Liver (tissue), 9 donors: Measurements from ENCODE around the gene PRKN. TPM values are rescaled to one million over a fixed set of nuclear protein-coding genes. Genes with fewer than 3 reads are reported as not detected.

Experiments
- DNase-seq: peaks from one replicate; pipeline ENCODE4 v3.0.0-alpha.2; 2017; ENCODE audit warnings: low spot score
- H3K27ac ChIP-seq, 2 donors: one replicate each; pipeline ENCODE4 v1.7.0; 2013; ENCODE audit warnings: inconsistent platforms in 2 of 2, low read length in 2 of 2, control low read depth in 1 of 2, low read depth in 1 of 2, mild to moderate bottlenecking in 1 of 2
- H3K27me3 ChIP-seq, 4 donors: one replicate each; pipeline versions ENCODE4 v1.6.1 to v1.7.0; 2013; ENCODE audit warnings: low read length in 3 of 4, inconsistent platforms in 1 of 4, mild to moderate bottlenecking in 1 of 4, moderate library complexity in 1 of 4; ENCODE audit not compliant: control insufficient read depth in 4 of 4, insufficient read depth in 4 of 4
- H3K36me3 ChIP-seq, 4 donors: one replicate each; pipeline versions ENCODE4 v1.6.1 to v1.7.0; 2013; ENCODE audit warnings: low read length in 3 of 4, mild to moderate bottlenecking in 3 of 4, low read depth in 1 of 4, moderate library complexity in 1 of 4; ENCODE audit not compliant: control insufficient read depth in 4 of 4, insufficient read depth in 3 of 4
- H3K4me1 ChIP-seq, 4 donors: one replicate each; pipeline versions ENCODE4 v1.6.1 to v1.7.0; 2013; ENCODE audit warnings: low read length in 3 of 4, mild to moderate bottlenecking in 3 of 4, moderate library complexity in 1 of 4; ENCODE audit not compliant: control insufficient read depth in 4 of 4, insufficient read depth in 4 of 4
- H3K4me3 ChIP-seq, 3 donors: one replicate each; pipeline versions ENCODE4 v1.6.1 to v1.7.0; 2013; ENCODE audit warnings: low read length in 3 of 3, control low read depth in 1 of 3, low read depth in 1 of 3, mild to moderate bottlenecking in 1 of 3
- H3K9ac ChIP-seq, 2 donors: one replicate each; pipeline ENCODE4 v1.7.0; 2013; ENCODE audit warnings: low read length in 2 of 2, mild to moderate bottlenecking in 2 of 2, moderate library complexity in 2 of 2, control low read depth in 1 of 2, low read depth in 1 of 2
- H3K9me3 ChIP-seq, 4 donors: one replicate each; pipeline versions ENCODE4 v1.6.1 to v1.7.0; 2013; ENCODE audit warnings: low read length in 3 of 4; ENCODE audit not compliant: control insufficient read depth in 4 of 4
- GABPA ChIP-seq, 2 donors: IDR thresholded peaks in 1 of 2; conservative IDR thresholded peaks in 1 of 2; 2 replicates each; pipeline ENCODE4 v1.6.1; 2016; ENCODE audit warnings: antibody characterized with exemption in 2 of 2, mild to moderate bottlenecking in 1 of 2, moderate library complexity in 1 of 2
- HNF4G ChIP-seq: IDR thresholded peaks from 2 replicates; pipeline ENCODE4 v1.6.1; 2016; ENCODE audit warnings: antibody characterized with exemption
- JUND ChIP-seq, 2 donors: IDR thresholded peaks; 2 replicates each; pipeline ENCODE4 v1.6.1; 2016; ENCODE audit warnings: antibody characterized with exemption in 2 of 2
- MAX ChIP-seq: IDR thresholded peaks from 2 replicates; pipeline ENCODE4 v1.6.1; 2016; ENCODE audit warnings: antibody characterized with exemption
- NR2F2 ChIP-seq: IDR thresholded peaks from 2 replicates; pipeline ENCODE4 v1.6.1; 2016; ENCODE audit warnings: antibody characterized with exemption
- SP1 ChIP-seq: IDR thresholded peaks from 2 replicates; pipeline ENCODE4 v1.6.1; 2018; ENCODE audit warnings: antibody characterized with exemption, mild to moderate bottlenecking
- TAF1 ChIP-seq: conservative IDR thresholded peaks from 2 replicates; pipeline ENCODE4 v1.6.1; 2016; ENCODE audit warnings: antibody characterized with exemption, mild to moderate bottlenecking
- WGBS: extraction: QIAGEN DNeasy Blood & Tissue Kit; methylation state at CpG from one replicate; pipeline ENCODE4 v1.1.7; 2013; 5-methylcytosine and 5-hydroxymethylcytosine counted together
- polyA plus RNA-seq, 2 donors: library from polyadenylated mRNA; stranded (reverse) in 1 of 2; unstranded in 1 of 2; fragments of 200-250 nt in 1 of 2; fragments of >200 nt in 1 of 2; fragmentation: Nextera tagmentation in 1 of 2; extraction: Ambion mirVana in 1 of 2; gene quantifications; one replicate each; pipeline versions ENCODE4 v1.2.1 to v1.2.3, GENCODE V29; 2013 to 2015
- total RNA-seq, 2 donors: library from RNA; depleted of rRNA; stranded (reverse); fragments of >200 nt; gene quantifications; one replicate each; pipeline ENCODE4 v1.2.3, GENCODE V29; 2014
- TF ChIP-seq, protein P1 (sequence below): IDR thresholded peaks from 2 replicates; pipeline ENCODE4 v1.6.1; 2016; ENCODE audit warnings: antibody characterized with exemption
- TF ChIP-seq, protein P2 (sequence below): IDR thresholded peaks from 2 replicates; pipeline ENCODE4 v1.6.1; 2016; ENCODE audit warnings: antibody characterized with exemption
- TF ChIP-seq, protein P3 (sequence below): IDR thresholded peaks from 2 replicates; pipeline ENCODE4 v1.6.1; 2016; ENCODE audit warnings: antibody characterized with exemption, mild to moderate bottlenecking
- donor health status: healthy.
- donor health status: healthy.
- donor health status: healthy.
- donor health status: healthy.
- donor health status: healthy.

The PRKN gene
- total and polyA plus RNA-seq, 4 donors: 0.47 to 4.1 (median 3.2) TPM

DNA sequence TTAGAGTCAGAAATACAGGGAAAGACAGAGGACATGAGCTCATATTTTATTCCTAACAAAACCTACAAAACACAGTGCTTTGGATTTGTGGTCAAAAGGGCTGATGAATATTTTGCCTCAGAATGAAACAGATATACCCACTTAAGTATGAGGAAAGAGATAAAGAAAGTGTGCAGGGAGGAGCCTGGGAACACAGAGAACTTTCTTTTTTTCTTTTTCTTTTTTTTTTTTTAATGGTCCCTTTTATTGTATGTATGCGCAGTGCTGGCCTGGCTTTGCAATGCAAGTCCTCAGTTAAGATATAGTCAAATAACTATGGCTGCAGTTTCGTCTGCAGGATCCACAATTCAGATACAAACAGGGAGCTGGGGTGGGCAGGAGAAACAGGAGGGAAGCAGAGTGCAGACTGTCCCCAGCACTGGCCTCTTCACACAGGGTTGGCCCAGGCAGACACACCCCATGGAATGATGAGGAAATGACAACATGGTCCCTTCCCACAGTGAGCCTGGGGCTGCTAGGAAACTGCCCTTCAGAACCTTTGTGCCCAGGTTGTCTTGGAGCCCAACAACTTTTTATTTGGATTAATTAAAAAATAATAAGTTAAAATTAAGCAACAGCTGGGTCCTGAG is 823.9 kb downstream of the PRKN start:
- whole genome bisulfite sequencing: 67% methylated on average over 2 of the region's 2 CpGs
- no peaks in the 10 kb centered on the region for H3K36me3 ChIP-seq
- no peak for DNase-seq

DNA sequence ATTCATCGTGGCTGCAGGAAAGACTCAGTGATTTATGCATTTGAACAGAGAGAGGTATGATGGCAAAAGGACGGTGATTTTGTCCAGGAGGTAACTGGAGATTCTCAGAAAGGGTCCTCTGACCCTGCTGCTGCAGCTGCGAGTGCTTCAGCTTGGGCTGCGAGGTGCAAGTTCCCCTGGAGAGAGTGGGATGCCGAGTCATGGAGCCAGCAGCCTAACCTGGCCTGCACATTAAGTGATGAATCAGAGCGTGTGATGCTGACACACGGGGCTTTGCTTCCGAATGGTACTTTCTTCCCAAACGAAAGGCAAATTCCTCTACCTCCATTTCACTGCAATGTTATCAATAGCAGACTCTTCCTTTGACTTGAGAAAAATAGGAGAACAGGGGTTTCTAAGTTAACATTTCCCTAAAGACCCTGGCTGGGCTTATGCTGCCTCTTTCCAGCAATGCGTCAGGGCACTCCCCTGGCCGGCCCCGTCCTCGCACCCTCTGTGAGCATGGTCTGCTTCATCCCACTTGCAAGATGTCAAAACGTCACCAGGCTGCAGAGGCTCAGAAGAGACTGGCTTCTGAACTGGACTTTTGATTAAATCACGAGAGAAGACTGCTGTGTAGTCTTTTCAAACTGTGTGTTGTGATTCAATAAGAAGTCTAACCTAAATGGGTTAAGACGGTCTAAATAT is 825.7 kb downstream of the PRKN start:
- H3K9ac ChIP-seq: no peak overlapping the region
- no peak for DNase-seq
- WGBS: 80% methylated on average over 16 of the region's 16 CpGs

More for the DNA sequence above, 823.9 kb downstream of the PRKN start:
- H3K4me1 ChIP-seq: no peaks in the 10 kb centered on the region
- H3K27me3 ChIP-seq: no peaks in the 10 kb centered on the region
- no peak overlapping the region for H3K9ac ChIP-seq
- H3K27ac ChIP-seq: no peak overlapping the region
- no peak for TF ChIP-seq HNF4G
- TF ChIP-seq MAX: no peak
- no peak for TF ChIP-seq JUND (IDR thresholded peaks at IDR 0.05)
- TF ChIP-seq, protein P1, sequence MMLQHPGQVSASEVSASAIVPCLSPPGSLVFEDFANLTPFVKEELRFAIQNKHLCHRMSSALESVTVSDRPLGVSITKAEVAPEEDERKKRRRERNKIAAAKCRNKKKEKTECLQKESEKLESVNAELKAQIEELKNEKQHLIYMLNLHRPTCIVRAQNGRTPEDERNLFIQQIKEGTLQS: no peak
- TF ChIP-seq, protein P2, sequence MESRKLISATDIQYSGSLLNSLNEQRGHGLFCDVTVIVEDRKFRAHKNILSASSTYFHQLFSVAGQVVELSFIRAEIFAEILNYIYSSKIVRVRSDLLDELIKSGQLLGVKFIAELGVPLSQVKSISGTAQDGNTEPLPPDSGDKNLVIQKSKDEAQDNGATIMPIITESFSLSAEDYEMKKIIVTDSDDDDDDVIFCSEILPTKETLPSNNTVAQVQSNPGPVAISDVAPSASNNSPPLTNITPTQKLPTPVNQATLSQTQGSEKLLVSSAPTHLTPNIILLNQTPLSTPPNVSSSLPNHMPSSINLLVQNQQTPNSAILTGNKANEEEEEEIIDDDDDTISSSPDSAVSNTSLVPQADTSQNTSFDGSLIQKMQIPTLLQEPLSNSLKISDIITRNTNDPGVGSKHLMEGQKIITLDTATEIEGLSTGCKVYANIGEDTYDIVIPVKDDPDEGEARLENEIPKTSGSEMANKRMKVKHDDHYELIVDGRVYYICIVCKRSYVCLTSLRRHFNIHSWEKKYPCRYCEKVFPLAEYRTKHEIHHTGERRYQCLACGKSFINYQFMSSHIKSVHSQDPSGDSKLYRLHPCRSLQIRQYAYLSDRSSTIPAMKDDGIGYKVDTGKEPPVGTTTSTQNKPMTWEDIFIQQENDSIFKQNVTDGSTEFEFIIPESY: no peak
- TF ChIP-seq NR2F2: no peak
- TF ChIP-seq, protein P3, sequence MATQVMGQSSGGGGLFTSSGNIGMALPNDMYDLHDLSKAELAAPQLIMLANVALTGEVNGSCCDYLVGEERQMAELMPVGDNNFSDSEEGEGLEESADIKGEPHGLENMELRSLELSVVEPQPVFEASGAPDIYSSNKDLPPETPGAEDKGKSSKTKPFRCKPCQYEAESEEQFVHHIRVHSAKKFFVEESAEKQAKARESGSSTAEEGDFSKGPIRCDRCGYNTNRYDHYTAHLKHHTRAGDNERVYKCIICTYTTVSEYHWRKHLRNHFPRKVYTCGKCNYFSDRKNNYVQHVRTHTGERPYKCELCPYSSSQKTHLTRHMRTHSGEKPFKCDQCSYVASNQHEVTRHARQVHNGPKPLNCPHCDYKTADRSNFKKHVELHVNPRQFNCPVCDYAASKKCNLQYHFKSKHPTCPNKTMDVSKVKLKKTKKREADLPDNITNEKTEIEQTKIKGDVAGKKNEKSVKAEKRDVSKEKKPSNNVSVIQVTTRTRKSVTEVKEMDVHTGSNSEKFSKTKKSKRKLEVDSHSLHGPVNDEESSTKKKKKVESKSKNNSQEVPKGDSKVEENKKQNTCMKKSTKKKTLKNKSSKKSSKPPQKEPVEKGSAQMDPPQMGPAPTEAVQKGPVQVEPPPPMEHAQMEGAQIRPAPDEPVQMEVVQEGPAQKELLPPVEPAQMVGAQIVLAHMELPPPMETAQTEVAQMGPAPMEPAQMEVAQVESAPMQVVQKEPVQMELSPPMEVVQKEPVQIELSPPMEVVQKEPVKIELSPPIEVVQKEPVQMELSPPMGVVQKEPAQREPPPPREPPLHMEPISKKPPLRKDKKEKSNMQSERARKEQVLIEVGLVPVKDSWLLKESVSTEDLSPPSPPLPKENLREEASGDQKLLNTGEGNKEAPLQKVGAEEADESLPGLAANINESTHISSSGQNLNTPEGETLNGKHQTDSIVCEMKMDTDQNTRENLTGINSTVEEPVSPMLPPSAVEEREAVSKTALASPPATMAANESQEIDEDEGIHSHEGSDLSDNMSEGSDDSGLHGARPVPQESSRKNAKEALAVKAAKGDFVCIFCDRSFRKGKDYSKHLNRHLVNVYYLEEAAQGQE: no peak
- TF ChIP-seq GABPA (IDR thresholded peaks at IDR 0.05 in 1 of 2, conservative IDR thresholded peaks at IDR 0.05 in 1 of 2): no peak
- TF ChIP-seq SP1: no peak
- H3K4me3 ChIP-seq: no peak overlapping the region
- H3K9me3 ChIP-seq: no peaks in the 10 kb centered on the region

More for the DNA sequence above, 825.7 kb downstream of the PRKN start:
- Histone ChIP-seq H3K4me3 (no peak overlapping the region), H3K27ac (no peak overlapping the region), H3K9me3 (no peaks in the 10 kb centered on the region), H3K27me3 (no peaks in the 10 kb centered on the region), H3K4me1 (no peaks in the 10 kb centered on the region), H3K36me3 (no peaks in the 10 kb centered on the region)
- no peak for TF ChIP-seq TAF1
- TF ChIP-seq, protein P3: no peak
